Lower lobe of right lung (tissue), 2 donors: Measurements from ENCODE around the gene FRYL. TPM values are rescaled to one million over a fixed set of nuclear protein-coding genes. Genes with fewer than 3 reads are reported as not detected.
A peak's percentile ranks its signal among the peaks of the same experiment; 100 is the strongest.
"Not testable (repeated sequence)": the region's sequence is repeated elsewhere in the genome, so short reads cannot be mapped to it uniquely, and the experiment has no call there.

Source experiments
- ATAC-seq, 2 donors: fragments of 200-7000 bp; cut with Tn5 transposase; one replicate each; pipeline ENCODE4 v1.9.1; 2020 to 2022; ENCODE audit warnings: mild to moderate bottlenecking in 2 of 2, moderate library complexity in 2 of 2
- DNase-seq: peaks from one replicate; pipeline ENCODE4 v3.0.0-alpha.2; 2020
- H3K27ac ChIP-seq: fragments of 200-600 bp; one replicate; pipeline ENCODE4 v1.8.0; 2022
- H3K27me3 ChIP-seq: fragments of 200-600 bp; one replicate; pipeline ENCODE4 v1.8.0; 2022; ENCODE audit warnings: low read depth
- H3K36me3 ChIP-seq: fragments of 200-600 bp; one replicate; pipeline ENCODE4 v1.8.0; 2022; ENCODE audit warnings: mild to moderate bottlenecking
- H3K4me1 ChIP-seq: fragments of 200-600 bp; one replicate; pipeline ENCODE4 v1.8.0; 2022
- H3K4me3 ChIP-seq: fragments of 200-600 bp; one replicate; pipeline ENCODE4 v1.8.0; 2022; ENCODE audit warnings: mild to moderate bottlenecking
- H3K9me3 ChIP-seq: fragments of 200-600 bp; one replicate; pipeline ENCODE4 v1.8.0; 2022
- intact Hi-C: fragments of 100-400 bp; cut with DNase I; formaldehyde crosslinking; loops from one replicate; pipeline ENCODE4 v1.11.0; 2022
- total RNA-seq: library from RNA; stranded (reverse); fragmentation: NEBNext Ultra II Directional; extraction: Animal tissue kit (Norgen Biotek cat#: 25700); gene quantifications from one replicate; pipeline ENCODE4 v1.2.1, GENCODE V29; 2021
- TF ChIP-seq, protein P1 (sequence below): fragments of 200-600 bp; IDR thresholded peaks from one replicate; pipeline ENCODE4 v1.8.0; 2022; ENCODE audit warnings: antibody characterized with exemption, mild to moderate bottlenecking
- donor health status: DM: no; HTN: yes; CAD: no; lungs with severe emphysema.

FRYL gene
- total RNA-seq, 1 donor from 2014 or later, result 85.0 TPM

DNA sequence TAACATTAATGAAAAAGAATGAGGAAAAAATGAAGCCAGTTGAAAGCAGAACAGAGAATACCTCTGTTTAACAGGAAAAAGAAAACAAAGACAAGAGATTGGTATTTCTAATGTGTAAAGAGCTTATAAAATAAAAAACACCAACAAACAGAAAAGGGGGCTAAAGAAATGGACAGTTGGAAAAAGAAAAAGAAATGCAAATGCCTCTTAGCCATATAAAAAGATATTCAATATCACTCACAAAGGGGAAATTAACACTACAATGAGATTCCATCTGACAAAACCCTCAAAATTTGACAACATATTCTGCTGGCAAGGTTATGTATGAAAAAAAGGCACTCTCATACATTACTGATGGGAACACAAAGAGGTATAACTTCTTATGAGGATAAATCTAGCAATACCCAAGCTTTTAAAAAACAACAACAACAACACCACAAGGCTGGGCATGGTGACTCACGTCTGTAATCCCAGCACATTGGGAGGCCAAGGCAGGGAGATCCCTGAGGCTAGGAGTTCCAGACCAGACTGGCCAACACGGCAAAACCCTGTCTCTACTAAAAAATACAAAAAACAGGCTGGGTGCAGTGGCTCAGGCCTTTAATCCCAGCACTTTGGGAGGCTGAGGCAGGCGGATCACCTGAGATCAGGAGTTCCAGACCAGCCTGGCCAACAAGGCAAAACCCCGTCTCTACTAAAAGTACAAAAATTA lies 75.8 kb downstream of the FRYL start:
- H3K27me3 ChIP-seq, result no peaks in the 10 kb centered on the region
- peaks cover 8% of the 10 kb centered on the region for H3K36me3 ChIP-seq
- peaks cover 11% of the 10 kb centered on the region for H3K4me1 ChIP-seq
- no peak overlapping the region for H3K4me3 ChIP-seq
- ATAC-seq (no peak), DNase-seq (no peak)
- no peak overlapping the region for H3K27ac ChIP-seq
- no peaks in the 10 kb centered on the region for H3K9me3 ChIP-seq
- intact Hi-C loops, result no loop called here
- TF ChIP-seq, protein P1, sequence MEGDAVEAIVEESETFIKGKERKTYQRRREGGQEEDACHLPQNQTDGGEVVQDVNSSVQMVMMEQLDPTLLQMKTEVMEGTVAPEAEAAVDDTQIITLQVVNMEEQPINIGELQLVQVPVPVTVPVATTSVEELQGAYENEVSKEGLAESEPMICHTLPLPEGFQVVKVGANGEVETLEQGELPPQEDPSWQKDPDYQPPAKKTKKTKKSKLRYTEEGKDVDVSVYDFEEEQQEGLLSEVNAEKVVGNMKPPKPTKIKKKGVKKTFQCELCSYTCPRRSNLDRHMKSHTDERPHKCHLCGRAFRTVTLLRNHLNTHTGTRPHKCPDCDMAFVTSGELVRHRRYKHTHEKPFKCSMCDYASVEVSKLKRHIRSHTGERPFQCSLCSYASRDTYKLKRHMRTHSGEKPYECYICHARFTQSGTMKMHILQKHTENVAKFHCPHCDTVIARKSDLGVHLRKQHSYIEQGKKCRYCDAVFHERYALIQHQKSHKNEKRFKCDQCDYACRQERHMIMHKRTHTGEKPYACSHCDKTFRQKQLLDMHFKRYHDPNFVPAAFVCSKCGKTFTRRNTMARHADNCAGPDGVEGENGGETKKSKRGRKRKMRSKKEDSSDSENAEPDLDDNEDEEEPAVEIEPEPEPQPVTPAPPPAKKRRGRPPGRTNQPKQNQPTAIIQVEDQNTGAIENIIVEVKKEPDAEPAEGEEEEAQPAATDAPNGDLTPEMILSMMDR, result no peak

DNA sequence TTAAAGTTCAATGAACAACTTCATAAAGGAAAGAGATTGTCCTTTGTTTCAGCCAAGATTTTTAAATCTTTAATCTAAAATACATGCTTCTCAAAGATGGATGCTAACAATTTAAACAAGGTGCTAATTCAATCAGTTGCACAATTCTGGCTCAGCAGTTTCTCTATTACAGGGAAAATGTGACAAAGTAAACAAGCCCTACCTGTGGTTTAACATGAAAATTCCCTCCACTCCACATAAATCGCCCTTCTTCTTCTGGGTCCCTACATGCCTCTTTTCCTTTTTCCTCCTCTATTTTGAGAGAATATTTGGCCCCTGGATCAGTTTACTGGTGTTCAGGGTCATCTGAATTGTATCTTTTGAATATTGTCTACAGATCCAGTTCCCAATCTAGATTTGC lies 80.6 kb downstream of the FRYL start:
- Histone ChIP-seq H3K27ac (no peak overlapping the region), H3K27me3 (no peaks in the 10 kb centered on the region), H3K9me3 (no peaks in the 10 kb centered on the region), H3K36me3 (no peaks in the 10 kb centered on the region), H3K4me3 (no peak overlapping the region), H3K4me1 (peaks cover 28% of the 10 kb centered on the region)
- DNase-seq (no peak), ATAC-seq (peak in 1 of 2 donors; percentile 51)
- intact Hi-C loops, result no loop called here
- TF ChIP-seq, protein P1, result no peak

DNA sequence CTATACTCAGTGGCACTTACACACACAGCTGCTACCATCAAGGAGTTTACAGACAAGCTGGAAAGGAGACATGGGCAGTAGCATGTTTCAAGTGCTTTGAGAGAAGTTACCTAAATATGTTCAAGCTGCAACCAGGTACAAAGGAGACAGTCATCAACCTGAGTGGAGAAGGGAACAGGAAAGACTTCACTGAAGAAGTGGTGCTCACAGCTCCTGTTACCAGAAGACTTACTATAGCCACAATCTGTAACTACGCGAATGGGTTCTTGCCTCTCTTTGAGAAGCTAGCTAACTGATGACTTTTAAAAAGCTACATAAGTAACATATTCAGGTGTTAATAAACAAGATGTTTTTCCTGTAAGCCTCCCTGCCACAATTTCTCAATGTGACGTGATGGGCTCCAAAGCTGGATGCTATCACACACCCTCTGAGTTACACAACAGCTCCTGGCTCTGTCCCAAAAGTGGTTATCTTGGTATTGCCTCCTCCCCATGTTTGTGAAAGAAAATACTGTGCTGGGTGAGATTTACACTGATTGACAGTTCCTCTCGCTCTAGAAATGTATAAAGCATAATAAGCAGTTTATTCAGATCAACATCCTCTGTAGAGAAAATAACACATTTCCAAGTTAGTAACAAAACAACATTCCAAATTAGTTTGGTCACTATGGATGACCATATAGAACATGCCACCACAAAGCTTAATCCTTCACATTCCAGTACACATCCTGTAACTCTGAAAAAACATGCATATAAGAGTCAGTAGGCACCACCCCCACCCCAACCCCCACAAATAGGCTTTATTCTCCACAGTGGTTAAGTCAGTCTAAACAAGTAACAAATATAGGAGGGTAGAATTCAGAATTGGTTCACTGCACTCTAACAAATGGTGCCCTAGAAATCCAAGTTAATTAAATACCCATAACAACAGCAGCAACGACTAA lies 81.8 kb downstream of the FRYL start:
- intact Hi-C loops, result no loop called here
- Histone ChIP-seq H3K27me3 (no peaks in the 10 kb centered on the region), H3K4me1 (peaks cover 28% of the 10 kb centered on the region), H3K9me3 (no peaks in the 10 kb centered on the region), H3K4me3 (no peak overlapping the region), H3K27ac (no peak overlapping the region), H3K36me3 (no peaks in the 10 kb centered on the region)
- DNase-seq, result no peak
- ATAC-seq, result peak; percentile 69 to 78
- TF ChIP-seq, protein P1, result no peak

DNA sequence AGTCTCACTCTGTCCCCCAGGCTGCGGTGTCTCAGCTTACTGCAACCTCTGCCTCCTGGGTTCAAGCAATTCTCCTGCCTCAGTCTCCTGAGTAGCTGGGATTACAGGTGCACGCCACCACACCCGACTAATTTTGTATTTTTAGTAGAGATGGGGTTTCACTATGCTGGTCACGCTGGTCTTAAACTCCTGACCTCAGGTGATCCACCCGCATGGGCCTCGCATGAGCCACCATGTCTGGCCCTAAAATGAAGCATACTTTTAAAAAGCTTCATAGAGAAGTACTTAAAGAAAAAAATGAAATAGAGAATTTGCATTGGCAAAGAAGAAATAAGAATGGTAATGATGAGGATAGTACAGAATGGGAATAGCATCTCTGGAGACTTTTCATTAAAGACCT lies 82.6 kb downstream of the FRYL start:
- H3K4me3 ChIP-seq, H3K27me3 ChIP-seq, intact Hi-C loops, H3K27ac ChIP-seq, DNase-seq, ATAC-seq, H3K9me3 ChIP-seq, H3K36me3 ChIP-seq: not testable (repeated sequence)
- H3K4me1 ChIP-seq, result peaks cover 28% of the 10 kb centered on the region

DNA sequence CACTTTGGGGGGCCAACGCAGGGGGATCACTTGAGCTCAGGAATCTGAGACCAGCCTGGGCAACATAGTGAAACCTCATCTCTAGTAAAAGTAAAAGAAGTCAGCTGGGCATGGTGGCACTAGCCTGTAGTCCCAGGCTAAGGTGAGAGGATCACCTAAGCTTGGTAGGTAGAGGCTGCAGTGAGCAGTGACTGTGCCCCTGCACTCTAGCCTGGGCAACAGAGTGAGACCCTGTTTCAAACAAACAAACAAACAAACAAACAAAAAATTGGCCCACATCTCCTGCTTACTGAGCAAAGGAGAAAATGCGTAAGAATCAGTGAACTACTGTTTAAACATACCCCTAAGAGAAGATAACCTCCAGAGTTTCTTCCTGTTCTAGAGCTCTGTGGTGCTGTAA lies 85.3 kb downstream of the FRYL start:
- H3K36me3 ChIP-seq, result no peaks in the 10 kb centered on the region
- intact Hi-C loops, result no loop called here
- DNase-seq, result no peak
- no peaks in the 10 kb centered on the region for H3K9me3 ChIP-seq
- peaks cover 27% of the 10 kb centered on the region for H3K4me1 ChIP-seq
- H3K27ac ChIP-seq, result no peak overlapping the region
- TF ChIP-seq, protein P1, result no peak
- no peak for ATAC-seq
- H3K4me3 ChIP-seq, result no peak overlapping the region
- H3K27me3 ChIP-seq, result no peaks in the 10 kb centered on the region
